Effector memory CD4-positive, alpha-beta T cell (primary cell): ENCODE measurements around the gene MT1H.
"Not testable (repeated sequence)": the region's sequence is repeated elsewhere in the genome, so short reads cannot be mapped to it uniquely, and the experiment has no call there.

ENCODE experiments used
- DNase-seq, 3 donors: peaks; one replicate each; pipeline ENCODE4 v3.0.0-alpha.2; 2020
- H3K27ac ChIP-seq: 2 replicates; pipeline ENCODE4 v1.7.0; 2013; ENCODE audit warnings: mild to moderate bottlenecking, low read length, moderate library complexity; ENCODE audit not compliant: insufficient read depth, poor library complexity, severe bottlenecking
- H3K27me3 ChIP-seq: replicated peaks from 2 replicates; pipeline ENCODE4 v1.7.0; 2013; ENCODE audit warnings: mild to moderate bottlenecking, low read length; ENCODE audit not compliant: insufficient read depth, control insufficient read depth, poor library complexity, severe bottlenecking
- H3K36me3 ChIP-seq: 2 replicates; pipeline ENCODE4 v1.7.0; 2013; ENCODE audit warnings: mild to moderate bottlenecking, low read length, moderate library complexity; ENCODE audit not compliant: control insufficient read depth, insufficient read depth
- H3K4me1 ChIP-seq: 2 replicates; pipeline ENCODE4 v1.7.0; 2013; ENCODE audit warnings: low read length, mild to moderate bottlenecking; ENCODE audit not compliant: control insufficient read depth, insufficient read depth, poor library complexity, severe bottlenecking
- H3K4me3 ChIP-seq: 2 replicates; pipeline ENCODE4 v1.7.0; 2013; ENCODE audit warnings: low read length, low read depth, mild to moderate bottlenecking; ENCODE audit not compliant: insufficient read depth, poor library complexity, severe bottlenecking
- H3K9me3 ChIP-seq: 2 replicates; pipeline ENCODE4 v1.7.0; 2013; ENCODE audit warnings: mild to moderate bottlenecking, low read length, moderate library complexity; ENCODE audit not compliant: control insufficient read depth
- total RNA-seq, 3 donors: gene quantifications; one replicate each; lab custom pipeline; 2026; lab: John Stamatoyannopoulos, UW

The MT1H gene
- 0 reads per million in 3 donors for total RNA-seq

- Histone ChIP-seq H3K27me3 (peaks cover 25% of the 10 kb centered on the region), H3K4me3 (no peak within 1 kb of the TSS)
- DNase-seq, result no peak
Observed at GRCh38 chr16:56669005-56669839, at the start of gene MT1H. Gene MT1H (plus strand): TSS chr16:56669814. CDS start chr16:56669885, 71 bp downstream.

DNA sequence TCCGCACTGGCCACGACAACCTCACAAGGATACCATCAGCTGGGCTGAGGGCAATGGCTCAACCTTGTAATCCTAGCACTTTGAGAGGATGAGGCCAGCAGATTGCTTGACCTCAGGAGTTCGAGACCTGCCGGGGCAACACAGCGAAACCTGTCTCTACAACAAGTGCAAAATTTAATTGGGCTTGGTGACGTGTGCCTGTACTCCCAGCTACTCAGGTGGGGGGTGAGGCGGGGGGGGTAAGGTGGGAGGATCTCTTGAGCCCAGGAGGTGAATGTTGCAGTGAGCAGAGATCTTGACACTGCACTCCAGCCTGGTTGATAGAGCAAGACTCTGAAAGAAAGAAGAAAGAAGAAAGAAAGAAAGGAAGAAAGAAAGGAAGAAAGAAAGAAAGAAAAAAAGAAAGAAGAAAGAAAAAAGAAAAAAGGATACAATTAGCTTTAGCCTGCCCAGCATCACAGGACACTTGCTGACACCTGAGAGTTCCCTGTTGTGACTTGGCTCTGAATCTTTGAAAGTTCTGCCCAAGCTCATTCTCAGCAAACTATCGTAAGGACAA is 49.2 kb upstream of the MT1H start:
- H3K4me1 ChIP-seq, result peaks cover 8% of the 10 kb centered on the region
- no peaks in the 10 kb centered on the region for H3K36me3 ChIP-seq
- DNase-seq, result no peak
- no peak overlapping the region for H3K27ac ChIP-seq
- no peaks in the 10 kb centered on the region for H3K27me3 ChIP-seq
- no peaks in the 10 kb centered on the region for H3K9me3 ChIP-seq
- no peak overlapping the region for H3K4me3 ChIP-seq

More at GRCh38 chr16:56669005-56669839, at the start of gene MT1H:
- Histone ChIP-seq H3K9me3 (no peaks in the 10 kb centered on the region), H3K36me3 (no peaks in the 10 kb centered on the region), H3K27ac (no peak within 1 kb of the TSS), H3K4me1 (peaks cover 4% of the 10 kb centered on the region)

DNA sequence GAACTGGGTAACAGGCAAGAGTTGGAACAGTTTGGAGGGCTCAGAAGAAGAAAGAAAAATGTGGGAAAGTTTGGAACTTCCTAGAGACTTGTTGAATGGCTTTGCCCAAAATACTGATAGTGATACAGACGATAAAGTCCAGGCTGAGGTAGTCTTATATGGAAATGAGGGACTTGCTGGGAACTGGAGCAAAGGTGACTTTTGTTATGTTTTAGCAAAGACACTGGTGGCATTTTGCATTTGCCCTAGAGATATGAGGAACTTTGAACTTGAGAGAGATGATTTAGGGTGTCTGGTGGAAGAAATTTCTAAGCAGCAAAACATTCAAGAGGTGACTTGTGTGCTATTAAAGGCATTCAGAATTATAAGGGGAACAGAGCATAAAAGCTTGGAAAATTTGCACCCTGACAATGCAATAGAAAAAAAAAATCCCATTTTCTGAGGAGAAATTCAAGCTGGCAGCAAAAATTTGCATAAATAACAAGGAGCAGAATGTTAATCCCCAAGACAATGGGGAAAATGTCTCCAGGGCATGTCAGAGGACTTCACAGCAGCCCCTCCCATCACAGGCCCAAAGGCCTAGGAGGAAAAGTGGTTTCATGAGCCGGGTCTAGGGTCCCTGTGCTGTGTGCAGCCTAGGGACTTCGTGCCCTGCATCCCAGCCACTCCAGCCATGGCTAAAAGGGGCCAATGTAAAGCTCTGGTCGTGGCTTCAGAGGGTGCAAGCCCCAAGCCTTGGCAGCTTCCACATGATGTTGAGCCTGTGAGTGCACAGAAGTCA is 47.8 kb upstream of the MT1H start:
- H3K4me3 ChIP-seq, result not testable (repeated sequence)
- H3K4me1 ChIP-seq, result peaks cover 15% of the 10 kb centered on the region

DNA sequence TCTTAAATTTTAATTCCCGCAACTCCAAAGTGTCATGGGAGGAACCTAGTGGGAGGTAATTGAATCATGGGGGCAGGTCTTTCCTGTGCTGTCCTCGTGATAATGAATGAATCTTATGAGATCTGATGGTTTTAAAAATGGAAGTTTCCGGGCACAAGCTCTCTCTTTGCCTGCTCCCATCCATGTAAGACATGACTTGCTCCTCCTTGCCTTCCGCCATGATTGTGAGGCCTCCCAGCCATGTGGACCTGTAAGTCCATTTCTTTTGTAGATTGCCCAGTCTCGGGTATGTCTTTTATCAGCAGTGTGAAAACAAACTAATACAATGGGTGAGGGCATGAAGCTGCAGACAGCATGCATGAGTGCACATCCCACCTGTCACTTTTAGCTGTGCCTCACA is 46.4 kb upstream of the MT1H start:
- H3K9me3 ChIP-seq, H3K27ac ChIP-seq, H3K4me3 ChIP-seq, H3K36me3 ChIP-seq, H3K27me3 ChIP-seq, H3K4me1 ChIP-seq, DNase-seq: not testable (repeated sequence)

More for the DNA sequence above, 47.8 kb upstream of the MT1H start:
- not testable (repeated sequence) for H3K27me3 ChIP-seq, DNase-seq, H3K27ac ChIP-seq, H3K36me3 ChIP-seq, H3K9me3 ChIP-seq

GRCh38 chr16:56623637-56624036 is 46.0 kb upstream of the MT1H start:
- Histone ChIP-seq H3K36me3 (no peaks in the 10 kb centered on the region), H3K27me3 (no peaks in the 10 kb centered on the region), H3K4me1 (peaks cover 7% of the 10 kb centered on the region), H3K4me3 (no peak overlapping the region), H3K27ac (no peak overlapping the region), H3K9me3 (no peaks in the 10 kb centered on the region)
- no peak for DNase-seq

DNA sequence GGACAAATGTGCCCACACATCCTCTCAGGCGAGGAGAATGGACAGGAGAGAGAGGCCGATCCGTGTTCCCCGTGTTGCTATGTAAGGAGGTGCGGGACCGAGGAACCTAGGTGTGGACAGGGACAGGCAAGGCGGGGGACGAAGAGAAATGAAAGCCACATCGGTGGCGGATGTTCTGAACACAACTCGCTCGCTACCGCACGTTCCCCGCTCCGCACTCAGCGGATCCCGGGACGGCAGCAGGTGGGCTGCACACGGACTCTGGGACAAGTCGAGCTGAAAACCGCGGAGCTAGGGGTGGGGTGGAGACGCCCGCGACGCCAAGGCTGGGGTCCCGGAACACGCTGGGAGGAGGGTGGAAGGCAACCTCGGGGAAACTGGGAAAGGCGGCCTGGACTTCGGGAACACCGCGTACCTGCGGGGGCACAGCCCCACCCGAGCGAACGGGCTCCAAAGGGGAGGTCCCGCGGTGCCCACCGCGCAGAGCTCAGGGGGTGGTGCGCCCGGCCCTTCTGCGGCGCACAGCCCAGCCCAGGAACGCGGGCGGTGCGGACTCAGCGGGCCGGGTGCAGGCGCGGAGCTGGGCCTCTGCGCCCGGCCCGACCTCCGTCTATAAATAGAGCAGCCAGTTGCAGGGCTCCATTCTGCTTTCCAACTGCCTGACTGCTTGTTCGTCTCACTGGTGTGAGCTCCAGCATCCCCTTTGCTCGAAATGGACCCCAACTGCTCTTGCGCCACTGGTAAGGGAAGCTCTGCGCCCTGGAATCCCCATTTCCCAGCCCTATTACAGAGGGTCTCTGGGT is 44.3 kb upstream of the MT1H start, which contains the start of gene MT1E:
Gene MT1E (plus strand): TSS at position 642 of the 803 bp plus-strand sequence. CDS start 71 bp downstream, at position 713.
- H3K27me3 ChIP-seq, result no peaks in the 10 kb centered on the region

GRCh38 chr16:56625943-56626654 is 43.5 kb upstream of the MT1H start:
- Histone ChIP-seq H3K27ac (no peak overlapping the region), H3K4me1 (peaks cover 7% of the 10 kb centered on the region), H3K4me3 (peak overlapping the region; percentile 70), H3K36me3 (no peaks in the 10 kb centered on the region), H3K9me3 (no peaks in the 10 kb centered on the region), H3K27me3 (peaks cover 6% of the 10 kb centered on the region)
- DNase-seq, result no peak

More for the DNA sequence above, 44.3 kb upstream of the MT1H start, which contains the start of gene MT1E:
- no peaks in the 10 kb centered on the region for H3K36me3 ChIP-seq
- no peaks in the 10 kb centered on the region for H3K9me3 ChIP-seq
- no peak within 1 kb of the TSS for H3K27ac ChIP-seq
- peaks cover 7% of the 10 kb centered on the region for H3K4me1 ChIP-seq
- no peak for DNase-seq
- peak within 1 kb of the TSS; percentile 70 for H3K4me3 ChIP-seq

GRCh38 chr16:56626685-56627084 is 42.9 kb upstream of the MT1H start:
- peaks cover 12% of the 10 kb centered on the region for H3K27me3 ChIP-seq
- H3K4me3 ChIP-seq, result no peak overlapping the region

More at GRCh38 chr16:56626685-56627084, 42.9 kb upstream of the MT1H start:
- Histone ChIP-seq H3K27ac (no peak overlapping the region), H3K4me1 (peaks cover 7% of the 10 kb centered on the region), H3K36me3 (no peaks in the 10 kb centered on the region), H3K9me3 (no peaks in the 10 kb centered on the region)
- no peak for DNase-seq
